HEK293 (cell line): ENCODE results near the gene CTPS1.
A peak's percentile ranks its signal among the peaks of the same experiment; 100 is the strongest.

Experiments
- CTCF ChIA-PET: fragments of 350-600 bp; formaldehyde crosslinking; extraction: SDS; loops from one replicate; lab custom pipeline; 2021; ENCODE audit warnings: antibody characterized with exemption; lab: Yijun Ruan, JAX
- POLR2A ChIA-PET: fragments of 300-600 bp; formaldehyde crosslinking; extraction: SDS; loops from one replicate; lab custom pipeline; 2020; ENCODE audit warnings: antibody characterized with exemption, inconsistent platforms; lab: Yijun Ruan, JAX
- H3K27ac ChIP-seq: fragments of 200-500 bp; sonication (Bioruptor generic); 2 replicates; pipeline ENCODE4 v1.5.1; 2014; ENCODE audit warnings: low read depth, low read length, control low read depth, inconsistent platforms; ENCODE audit errors: extremely low read depth
- H3K36me3 ChIP-seq, 2 experiments: fragments of 200-500 bp in 1 of 2; sonication (Bioruptor generic) in 1 of 2; 1 replicate in 1 of 2; 2 replicates in 1 of 2; pipeline ENCODE4 v1.5.1; 2014 to 2017; ENCODE audit warnings: inconsistent platforms in 2 of 2, low read length in 2 of 2; ENCODE audit not compliant: control insufficient read depth in 2 of 2, insufficient read depth in 1 of 2
- H3K4me1 ChIP-seq: fragments of 200-500 bp; sonication (Bioruptor generic); 2 replicates; pipeline ENCODE4 v1.5.1; 2014; ENCODE audit warnings: mild to moderate bottlenecking, low read length, inconsistent platforms; ENCODE audit not compliant: control insufficient read depth, insufficient read depth
- H3K4me3 ChIP-seq: 2 replicates; pipeline ENCODE4 v1.5.1; 2011; ENCODE audit warnings: low read depth, mild to moderate bottlenecking, control low read depth, low read length, moderate library complexity
- H3K9me3 ChIP-seq: fragments of 200-500 bp; sonication (Bioruptor generic); 2 replicates; pipeline ENCODE4 v1.5.1; 2014; ENCODE audit warnings: low read depth, low read length, inconsistent platforms; ENCODE audit not compliant: control insufficient read depth, insufficient read depth
- GFI1B ChIP-seq: fragments of 450-650 bp; formaldehyde crosslinking; IDR thresholded peaks from 2 replicates; pipeline ENCODE4 v1.5.1; 2016; ENCODE audit warnings: missing biosample characterization, missing genetic modification characterization
- OSR2 ChIP-seq: fragments of 450-650 bp; formaldehyde crosslinking; IDR thresholded peaks from 2 replicates; pipeline ENCODE4 v1.5.1; 2016; ENCODE audit warnings: missing biosample characterization, missing genetic modification characterization
- PRDM10 ChIP-seq: fragments of 450-650 bp; formaldehyde crosslinking; IDR thresholded peaks from 2 replicates; pipeline ENCODE4 v1.5.1; 2016; ENCODE audit warnings: missing biosample characterization, missing genetic modification characterization
- PRDM2 ChIP-seq: fragments of 450-650 bp; formaldehyde crosslinking; IDR thresholded peaks from 2 replicates; pipeline ENCODE4 v1.5.1; 2016; ENCODE audit warnings: missing biosample characterization, missing genetic modification characterization, borderline replicate concordance
- REST ChIP-seq: fragments of 450-650 bp; formaldehyde crosslinking; IDR thresholded peaks from 2 replicates; pipeline ENCODE4 v1.5.1; 2016; ENCODE audit warnings: missing biosample characterization, missing genetic modification characterization
- ZBTB11 ChIP-seq: fragments of 450-650 bp; formaldehyde crosslinking; conservative IDR thresholded peaks from 2 replicates; pipeline ENCODE4 v1.5.1; 2016; ENCODE audit warnings: low read depth, missing biosample characterization, missing genetic modification characterization
- ZNF184 ChIP-seq: fragments of 450-650 bp; IDR thresholded peaks from 2 replicates; pipeline ENCODE4 v1.5.1; 2018; ENCODE audit warnings: missing biosample characterization, mild to moderate bottlenecking, missing genetic modification characterization
- ZNF23 ChIP-seq: fragments of 450-650 bp; formaldehyde crosslinking; IDR thresholded peaks from 2 replicates; pipeline ENCODE4 v1.5.1; 2016; ENCODE audit warnings: missing biosample characterization, missing genetic modification characterization, borderline replicate concordance
- ZNF24 ChIP-seq: fragments of 450-650 bp; formaldehyde crosslinking; IDR thresholded peaks from 2 replicates; pipeline ENCODE4 v1.5.1; 2016; ENCODE audit warnings: missing biosample characterization, missing genetic modification characterization
- ZNF302 ChIP-seq: fragments of 450-650 bp; formaldehyde crosslinking; IDR thresholded peaks from 2 replicates; pipeline ENCODE4 v1.5.1; 2016; ENCODE audit warnings: missing biosample characterization, missing genetic modification characterization, low read depth
- ZNF596 ChIP-seq: fragments of 450-650 bp; IDR thresholded peaks from 2 replicates; pipeline ENCODE4 v1.5.0; 2018; ENCODE audit warnings: missing biosample characterization, mild to moderate bottlenecking, missing genetic modification characterization, moderate library complexity
- ZNF704 ChIP-seq: fragments of 450-650 bp; formaldehyde crosslinking; IDR thresholded peaks from 2 replicates; pipeline ENCODE4 v1.5.1; 2016; ENCODE audit warnings: missing biosample characterization, missing genetic modification characterization

CTPS1 gene

GRCh38 chr1:40981691-40982448 lies 2.4 kb downstream of the CTPS1 start:
- H3K27ac ChIP-seq, result no peak overlapping the region
- ChIA-PET POLR2A (no interaction called here), CTCF (interaction anchor here (0.6 to 4.0 kb wide), 4 partner anchors 14 to 174 kb away, joined by 3 to 16 read pairs (median 3); no protein-coding TSS in a partner anchor)
- TF ChIP-seq ZNF23 (tag by site-specific recombination), result no peak
- 0 out of 2 replicates have a peak, but pooled peaks have one; percentile 13 for TF ChIP-seq ZBTB11 (tag by site-specific recombination)
- H3K4me3 ChIP-seq, result no peak overlapping the region
- H3K36me3 ChIP-seq, result peaks cover 9 to 59% of the 10 kb centered on the region in 2 experiments
- H3K9me3 ChIP-seq, result no peaks in the 10 kb centered on the region
- 0 out of 2 replicates have a peak, but pooled peaks cover 4% of the 10 kb centered on the region for H3K4me1 ChIP-seq

- CTCF ChIA-PET, result interaction anchor here (4.0 kb wide), 1 partner anchor 21 kb away, joined by 16 read pairs; no protein-coding TSS in a partner anchor
- no peak overlapping the region for H3K27ac ChIP-seq
- H3K36me3 ChIP-seq, result peaks cover 11 to 67% of the 10 kb centered on the region in 2 experiments
- H3K9me3 ChIP-seq, result no peaks in the 10 kb centered on the region
- POLR2A ChIA-PET, result no interaction called here
- no peak overlapping the region for H3K4me3 ChIP-seq
- H3K4me1 ChIP-seq, result 0 out of 2 replicates have a peak, but pooled peaks cover 4% of the 10 kb centered on the region
- TF ChIP-seq PRDM10 (no peak), ZNF184 (tag by site-specific recombination) (no peak), ZNF704 (no peak), PRDM2 (tag by site-specific recombination) (no peak), ZNF302 (tag by site-specific recombination) (no peak), GFI1B (tag by site-specific recombination) (no peak), ZNF24 (tag by site-specific recombination) (no peak), REST (no peak), ZNF596 (no peak), OSR2 (tag by site-specific recombination) (no peak)
These were observed 3.2 kb downstream of the CTPS1 start for GRCh38 chr1:40982721-40983120.
